ENCODE measurements around the gene DBN1. TPM values are rescaled to one million over a fixed set of nuclear protein-coding genes. Genes with fewer than 3 reads are reported as not detected.

Gene DBN1
- total RNA-seq, 1 experiment from 2014 or later: 343 TPM

Other genes starting within 250 kb of the DBN1 start
- 15.3 and 23.1 TPM in 2 replicates for gene RAB24, start 169.9 kb downstream of the DBN1 start, total RNA-seq (2014; rRNA removed; shearing (Covaris generic))
- 376 and 403 TPM in 2 replicates for gene PRELID1, start 169.8 kb downstream of the DBN1 start, total RNA-seq (2014; rRNA removed; shearing (Covaris generic))
- 81.3 and 99.7 TPM in 2 replicates for gene MXD3, start 161.7 kb downstream of the DBN1 start, total RNA-seq (2014; rRNA removed; shearing (Covaris generic))
- 361 and 423 TPM in 2 replicates for gene LMAN2, start 122.0 kb downstream of the DBN1 start, total RNA-seq (2014; rRNA removed; shearing (Covaris generic))
- gene RGS14, start 115.7 kb downstream of the DBN1 start, total RNA-seq (2014; rRNA removed; shearing (Covaris generic)): 28.2 and 36.5 TPM in 2 replicates
- 0.05 TPM in 1 of 2 replicates, not detected in the other for gene SLC34A1, start 89.2 kb downstream of the DBN1 start, total RNA-seq (2014; rRNA removed; shearing (Covaris generic))
- gene PFN3, start 73.0 kb downstream of the DBN1 start, total RNA-seq (2014; rRNA removed; shearing (Covaris generic)): not detected in 2 replicates
- gene F12, start 64.1 kb downstream of the DBN1 start, total RNA-seq (2014; rRNA removed; shearing (Covaris generic)): 5.6 and 11.3 TPM in 2 replicates
- gene GRK6, start 47.0 kb downstream of the DBN1 start, total RNA-seq (2014; rRNA removed; shearing (Covaris generic)): 59.3 and 67.6 TPM in 2 replicates
- 58.8 and 72.4 TPM in 2 replicates for gene PRR7, start 26.8 kb downstream of the DBN1 start, total RNA-seq (2014; rRNA removed; shearing (Covaris generic))
- 189 and 215 TPM in 2 replicates for gene PDLIM7, start 24.0 kb upstream of the DBN1 start, total RNA-seq (2014; rRNA removed; shearing (Covaris generic))
- 0.19 and 1.7 TPM in 2 replicates for gene DOK3, start 36.2 kb upstream of the DBN1 start, total RNA-seq (2014; rRNA removed; shearing (Covaris generic))
- 153 and 154 TPM in 2 replicates for gene DDX41, start 43.3 kb upstream of the DBN1 start, total RNA-seq (2014; rRNA removed; shearing (Covaris generic))
- 21.8 and 28.7 TPM in 2 replicates for gene FAM193B, start 80.9 kb upstream of the DBN1 start, total RNA-seq (2014; rRNA removed; shearing (Covaris generic))
- 119 and 124 TPM in 2 replicates for gene TMED9, start 118.6 kb upstream of the DBN1 start, total RNA-seq (2014; rRNA removed; shearing (Covaris generic))
- gene B4GALT7, start 126.5 kb upstream of the DBN1 start, total RNA-seq (2014; rRNA removed; shearing (Covaris generic)): 29.5 and 35.4 TPM in 2 replicates

Data from A172 (cell line).